Measurements from ENCODE around the gene MRPS16. TPM values are rescaled to one million over a fixed set of nuclear protein-coding genes. Genes with fewer than 3 reads are reported as not detected.

Gene MRPS16
- total RNA-seq, 1 experiment from 2014 or later = 148 TPM

GRCh38 chr10:73205081-73205480 is 47.4 kb downstream of the MRPS16 start:
- no peaks in the 10 kb centered on the region for H3K9me2 ChIP-seq (ENCODE audit: insufficient read depth)
- no peaks in the 10 kb centered on the region for H4K20me1 ChIP-seq (ENCODE audit: insufficient read depth)
- no peak overlapping the region for H2AFZ ChIP-seq
- H3F3A ChIP-seq (ENCODE audit: insufficient read depth, low read depth) = peaks cover 3% of the 10 kb centered on the region; the same call in 1 of the 2 replicates
- TF ChIP-seq EZH2 (IDR thresholded peaks at IDR 0.05; ENCODE audit: low read depth) (no peak), CTCF (conservative IDR thresholded peaks at IDR 0.05) (no peak)
- H3K4me2 ChIP-seq = no peak overlapping the region
- H3K4me3 ChIP-seq = no peak overlapping the region
- no peak overlapping the region for H3K27ac ChIP-seq
- ChIA-PET POLR2A (ENCODE audit: unreplicated experiment) (interaction anchor here (0.6 kb wide), 1 partner anchor 475 kb away, joined by 6 read pairs; no protein-coding TSS in a partner anchor), CTCF (no interaction called here)
- intact Hi-C loops (cut with micrococcal nuclease; ENCODE audit: unreplicated experiment) = no loop called here
- H3K27me3 ChIP-seq (ENCODE audit: insufficient read depth, low read depth) = no peaks in the 10 kb centered on the region
- no peaks in the 10 kb centered on the region; the same call in 1 of the 2 replicates for H3K9me3 ChIP-seq (ENCODE audit: insufficient read depth, low read depth)
- no peaks in the 10 kb centered on the region for H3K4me1 ChIP-seq (replicated peaks; ENCODE audit: insufficient read depth)
- no peak for DNase-seq
- 0 out of 2 replicates have a peak, but pooled peaks cover 2% of the 10 kb centered on the region for H3K36me3 ChIP-seq (ENCODE audit: low read depth)
- no TSS peak for BruUV-seq (replicated peaks)
- no peaks in the 10 kb centered on the region for H3K79me2 ChIP-seq (ENCODE audit: low read depth)

Other genes starting within 250 kb of the MRPS16 start
- 21.0 and 25.5 TPM in 2 replicates for gene P4HA1, start 155.8 kb downstream of the MRPS16 start, total RNA-seq (2021)
- gene NUDT13, start 142.2 kb downstream of the MRPS16 start, total RNA-seq (2021) = 5.2 TPM in 2 replicates
- 29.3 and 33.2 TPM in 2 replicates for gene ECD, start 84.6 kb downstream of the MRPS16 start, total RNA-seq (2021)
- 22.9 and 24.4 TPM in 2 replicates for gene FAM149B1, start 84.5 kb downstream of the MRPS16 start, total RNA-seq (2021)
- 44.8 and 45.6 TPM in 2 replicates for gene DNAJC9, start 5.4 kb downstream of the MRPS16 start, total RNA-seq (2021)
- gene CFAP70, start 106.2 kb upstream of the MRPS16 start, total RNA-seq (2021) = 3.1 and 4.1 TPM in 2 replicates
- 149 and 154 TPM in 2 replicates for gene ANXA7, start 161.4 kb upstream of the MRPS16 start, total RNA-seq (2021)
- 2.4 and 3.3 TPM in 2 replicates for gene MSS51, start 180.9 kb upstream of the MRPS16 start, total RNA-seq (2021)
- gene PPP3CB, start 243.4 kb upstream of the MRPS16 start, total RNA-seq (2021) = 28.8 and 34.0 TPM in 2 replicates